Neural progenitor cell (in vitro differentiated cells): ENCODE results near the gene CDK8. TPM values are rescaled to one million over a fixed set of nuclear protein-coding genes. Genes with fewer than 3 reads are reported as not detected.

Experiments used
- DNase-seq: peaks from one replicate; pipeline ENCODE4 v3.0.0-alpha.2; 2016; ENCODE audit warnings: low spot score
- H2AFZ ChIP-seq: fragments of 200-600 bp; sonication (generic); replicated peaks from 2 replicates; pipeline ENCODE4 v1.6.1; 2016; ENCODE audit warnings: antibody characterized with exemption
- H3F3A ChIP-seq: fragments of 200-600 bp; sonication (generic); 2 replicates; pipeline ENCODE4 v1.6.1; 2016; ENCODE audit warnings: antibody characterized with exemption, low read depth
- H3K27ac ChIP-seq: fragments of 200-600 bp; sonication (generic); 2 replicates; pipeline ENCODE4 v1.5.1; 2016; ENCODE audit warnings: mild to moderate bottlenecking
- H3K27me3 ChIP-seq: fragments of 200-600 bp; sonication (generic); 2 replicates; pipeline ENCODE4 v1.6.1; 2016; ENCODE audit warnings: mild to moderate bottlenecking, moderate library complexity
- H3K36me3 ChIP-seq: fragments of 200-600 bp; sonication (generic); 2 replicates; pipeline ENCODE4 v1.5.1; 2016
- H3K4me1 ChIP-seq: fragments of 200-600 bp; sonication (generic); 2 replicates; pipeline ENCODE4 v1.6.1; 2016; ENCODE audit warnings: mixed run types
- H3K4me2 ChIP-seq: fragments of 200-600 bp; sonication (generic); 2 replicates; pipeline ENCODE4 v1.6.1; 2016
- H3K4me3 ChIP-seq: fragments of 200-600 bp; sonication (generic); 2 replicates; pipeline ENCODE4 v1.5.1; 2016
- H3K79me2 ChIP-seq: fragments of 200-600 bp; sonication (generic); 2 replicates; pipeline ENCODE4 v1.6.1; 2016; ENCODE audit warnings: low read depth
- H3K9ac ChIP-seq: fragments of 200-600 bp; sonication (generic); 2 replicates; pipeline ENCODE4 v1.6.1; 2016
- H3K9me3 ChIP-seq: fragments of 200-600 bp; sonication (generic); 2 replicates; pipeline ENCODE4 v1.5.1; 2016; ENCODE audit warnings: low read depth
- H4K20me1 ChIP-seq: fragments of 200-600 bp; sonication (generic); 2 replicates; pipeline ENCODE4 v1.6.1; 2016; ENCODE audit warnings: low read depth
- H3K27ac Mint-ChIP-seq: 3 replicates; pipeline ENCODE4 v1.8.0; 2021; ENCODE audit warnings: mixed read lengths
- H3K27me3 Mint-ChIP-seq: 2 replicates; pipeline ENCODE4 v1.8.0; 2022; ENCODE audit warnings: low read depth, mild to moderate bottlenecking, inconsistent platforms, moderate library complexity, mixed read lengths; ENCODE audit not compliant: insufficient read depth
- H3K36me3 Mint-ChIP-seq: 3 replicates; pipeline ENCODE4 v1.8.0; 2021; ENCODE audit warnings: mixed read lengths
- H3K4me1 Mint-ChIP-seq: 3 replicates; pipeline ENCODE4 v1.8.0; 2021; ENCODE audit warnings: mixed read lengths
- H3K4me3 Mint-ChIP-seq: 3 replicates; pipeline ENCODE4 v1.8.0; 2021; ENCODE audit warnings: mild to moderate bottlenecking, moderate library complexity, mixed read lengths
- H3K9me3 Mint-ChIP-seq: 3 replicates; pipeline ENCODE4 v1.8.0; 2020; ENCODE audit warnings: mixed read lengths
- CTCF ChIP-seq: fragments of 200-600 bp; sonication (generic); IDR thresholded peaks from 2 replicates; pipeline ENCODE4 v1.5.1; 2017; ENCODE audit warnings: antibody characterized with exemption, mild to moderate bottlenecking
- EZH2 ChIP-seq: fragments of 200-600 bp; sonication (generic); IDR thresholded peaks from 2 replicates; pipeline ENCODE4 v1.6.1; 2017; ENCODE audit warnings: antibody characterized with exemption, mild to moderate bottlenecking, moderate library complexity
- EZH2phosphoT487 ChIP-seq: fragments of 200-600 bp; sonication (generic); IDR thresholded peaks from 2 replicates; pipeline ENCODE4 v1.6.1; 2017; ENCODE audit warnings: antibody characterized with exemption
- total RNA-seq: library from RNA; depleted of rRNA; stranded (reverse); fragments of >200 nt; gene quantifications from 2 replicates; pipeline ENCODE4 v1.2.3, GENCODE V29; 2015; ENCODE audit warnings: low replicate concordance

Gene CDK8
- total RNA-seq, 1 donor from 2014 or later: 69.3 TPM

GRCh38 chr13:26384587-26384986 lies 130.7 kb downstream of the CDK8 start:
- H3K27ac ChIP-seq: no peak overlapping the region
- H3K9ac ChIP-seq: no peak overlapping the region
- H3K4me2 ChIP-seq: no peak overlapping the region
- no peaks in the 10 kb centered on the region for H3K79me2 ChIP-seq
- H3K4me1 ChIP-seq: no peaks in the 10 kb centered on the region
- no peak overlapping the region for H2AFZ ChIP-seq
- no peaks in the 10 kb centered on the region for H3K36me3 ChIP-seq
- no peaks in the 10 kb centered on the region for H3K27me3 Mint-ChIP-seq
- peaks cover 16% of the 10 kb centered on the region for H3K36me3 Mint-ChIP-seq
- TF ChIP-seq EZH2phosphoT487: no peak
- no peak for TF ChIP-seq CTCF
- no peak for TF ChIP-seq EZH2
- no peaks in the 10 kb centered on the region for H3K27me3 ChIP-seq
- no peaks in the 10 kb centered on the region for H3K9me3 ChIP-seq
- H3F3A ChIP-seq: no peaks in the 10 kb centered on the region
- H4K20me1 ChIP-seq: no peaks in the 10 kb centered on the region
- H3K4me3 Mint-ChIP-seq: no peak overlapping the region
- no peaks in the 10 kb centered on the region for H3K4me1 Mint-ChIP-seq
- no peak for DNase-seq
- H3K9me3 Mint-ChIP-seq: no peaks in the 10 kb centered on the region
- no peak overlapping the region for H3K4me3 ChIP-seq
- H3K27ac Mint-ChIP-seq: no peak overlapping the region

GRCh38 chr13:26386026-26386425 lies 132.1 kb downstream of the CDK8 start:
- no peaks in the 10 kb centered on the region for H3K27me3 Mint-ChIP-seq
- no peak overlapping the region for H2AFZ ChIP-seq
- H3K4me1 ChIP-seq: no peaks in the 10 kb centered on the region
- no peak overlapping the region for H3K4me3 Mint-ChIP-seq
- H3K27me3 ChIP-seq: no peaks in the 10 kb centered on the region
- H3K9me3 Mint-ChIP-seq: no peaks in the 10 kb centered on the region
- H4K20me1 ChIP-seq: no peaks in the 10 kb centered on the region
- H3K9ac ChIP-seq: no peak overlapping the region
- H3K79me2 ChIP-seq: no peaks in the 10 kb centered on the region
- no peaks in the 10 kb centered on the region for H3F3A ChIP-seq
- no peaks in the 10 kb centered on the region for H3K4me1 Mint-ChIP-seq
- H3K9me3 ChIP-seq: no peaks in the 10 kb centered on the region
- no peaks in the 10 kb centered on the region for H3K36me3 ChIP-seq
- peaks cover 19% of the 10 kb centered on the region for H3K36me3 Mint-ChIP-seq
- TF ChIP-seq CTCF: no peak
- TF ChIP-seq EZH2: no peak
- no peak for TF ChIP-seq EZH2phosphoT487
- no peak overlapping the region for H3K27ac Mint-ChIP-seq
- no peak overlapping the region for H3K4me2 ChIP-seq
- H3K27ac ChIP-seq: no peak overlapping the region
- no peak for DNase-seq
- H3K4me3 ChIP-seq: no peak overlapping the region

GRCh38 chr13:26390203-26390602 lies 136.3 kb downstream of the CDK8 start:
- Histone ChIP-seq H3K36me3 (peaks cover 3% of the 10 kb centered on the region), H3F3A (no peaks in the 10 kb centered on the region), H3K9me3 (no peaks in the 10 kb centered on the region), H3K27ac (no peak overlapping the region), H3K9ac (no peak overlapping the region), H4K20me1 (no peaks in the 10 kb centered on the region), H3K27me3 (no peaks in the 10 kb centered on the region), H3K4me3 (no peak overlapping the region), H3K4me2 (no peak overlapping the region), H3K79me2 (no peaks in the 10 kb centered on the region), H3K4me1 (no peaks in the 10 kb centered on the region), H2AFZ (no peak overlapping the region)
- no peak for TF ChIP-seq EZH2phosphoT487
- no peak for TF ChIP-seq CTCF
- TF ChIP-seq EZH2: no peak
- no peak for DNase-seq
- Mint-ChIP-seq H3K4me1 (no peaks in the 10 kb centered on the region), H3K27me3 (no peaks in the 10 kb centered on the region), H3K9me3 (no peaks in the 10 kb centered on the region), H3K4me3 (no peak overlapping the region), H3K27ac (no peak overlapping the region), H3K36me3 (peaks cover 18% of the 10 kb centered on the region)
